Activated T-helper 1 cell treated with anti-CD3 and anti-CD28 coated beads, Interleukin-12 subunit alpha, Interleukin-12 subunit beta, Interleukin-2, Interleukin-4 antibody, amounts not matched to agents 30 ng/mL and 10 ng/mL and 1 ng/mL, durations not matched to agents 14 hours and 24 hours and 36 hours (primary cell): ENCODE measurements around the gene MSANTD1. TPM values are rescaled to one million over a fixed set of nuclear protein-coding genes. Genes with fewer than 3 reads are reported as not detected.

ENCODE experiments used
- DNase-seq: peaks from one replicate; pipeline ENCODE4 v3.0.0; 2021; ENCODE audit warnings: low spot score
- H3K27ac Mint-ChIP-seq: one replicate; pipeline ENCODE4 v1.8.0; 2021; ENCODE audit warnings: mild to moderate bottlenecking, mixed read lengths
- H3K27me3 Mint-ChIP-seq: one replicate; pipeline ENCODE4 v1.8.0; 2022; ENCODE audit warnings: mild to moderate bottlenecking, moderate library complexity, mixed read lengths; ENCODE audit not compliant: insufficient read depth
- H3K36me3 Mint-ChIP-seq: one replicate; pipeline ENCODE4 v1.8.0; 2021; ENCODE audit warnings: low read depth, mixed read lengths
- H3K4me1 Mint-ChIP-seq: one replicate; pipeline ENCODE4 v1.8.0; 2021; ENCODE audit warnings: low read depth, mixed read lengths
- H3K4me3 Mint-ChIP-seq: one replicate; pipeline ENCODE4 v1.8.0; 2021; ENCODE audit warnings: mild to moderate bottlenecking, moderate library complexity, mixed read lengths
- H3K9me3 Mint-ChIP-seq: one replicate; pipeline ENCODE4 v1.8.0; 2021; ENCODE audit warnings: mixed read lengths
- intact Hi-C: fragments of 100-400 bp; cut with micrococcal nuclease; formaldehyde crosslinking; loops from one replicate; pipeline ENCODE4 v1.15.1; 2024
- total RNA-seq: library from RNA; stranded (reverse); gene quantifications from 2 replicates; pipeline ENCODE4 v1.2.3, GENCODE V29; 2022

The MSANTD1 gene
- total RNA-seq, 1 donor from 2014 or later, result 0.73 TPM

- intact Hi-C loops, result loop anchor here (5.0 kb wide), 2 partner anchors 1049 to 1709 kb away; partner anchors contain the start of genes HAUS3 and POLN
- Mint-ChIP-seq H3K4me1 (peaks cover 6% of the 10 kb centered on the region), H3K27me3 (peaks cover 46% of the 10 kb centered on the region), H3K9me3 (no peaks in the 10 kb centered on the region), H3K4me3 (peak overlapping the region; percentile 83), H3K27ac (peak overlapping the region; percentile 72), H3K36me3 (no peaks in the 10 kb centered on the region)
- no peak for DNase-seq
These were observed 42.5 kb downstream of the MSANTD1 start for GRCh38 chr4:3291411-3291968.

- Mint-ChIP-seq H3K27ac (peak overlapping the region; percentile 72), H3K9me3 (no peaks in the 10 kb centered on the region), H3K4me1 (peaks cover 6% of the 10 kb centered on the region), H3K27me3 (peaks cover 47% of the 10 kb centered on the region), H3K36me3 (no peaks in the 10 kb centered on the region), H3K4me3 (peak overlapping the region; percentile 83)
- no peak for DNase-seq
- intact Hi-C loops, result loop anchor here (1.0 to 5.0 kb wide), 6 partner anchors 90 to 1710 kb away; partner anchors contain the start of genes HAUS3, HTT, HTT-AS and POLN
These were observed 43.1 kb downstream of the MSANTD1 start for GRCh38 chr4:3291969-3292570.

GRCh38 chr4:3292571-3293400 lies 43.8 kb downstream of the MSANTD1 start, which contains the start of gene RGS12:
RGS12 (plus strand) TSS chr4:3293021; CDS start chr4:3316171, 23,150 bp downstream.
- Mint-ChIP-seq H3K27ac (peak within 1 kb of the TSS; percentile 72), H3K4me1 (peaks cover 6% of the 10 kb centered on the region), H3K36me3 (peaks cover 2% of the 10 kb centered on the region), H3K4me3 (peak within 1 kb of the TSS; percentile 83), H3K27me3 (peaks cover 50% of the 10 kb centered on the region), H3K9me3 (no peaks in the 10 kb centered on the region)
- peak; percentile 80 for DNase-seq
- intact Hi-C loops, result loop anchor here (1.0 to 5.0 kb wide), 6 partner anchors 90 to 1710 kb away; partner anchors contain the start of genes HAUS3, HTT, HTT-AS and POLN

- peaks cover 53% of the 10 kb centered on the region for H3K27me3 Mint-ChIP-seq
- peak overlapping the region; percentile 51 for H3K4me3 Mint-ChIP-seq
- DNase-seq, result no peak
- H3K9me3 Mint-ChIP-seq, result no peaks in the 10 kb centered on the region
- peaks cover 2% of the 10 kb centered on the region for H3K36me3 Mint-ChIP-seq
- intact Hi-C loops, result loop anchor here (2.0 to 5.0 kb wide), 3 partner anchors 187 to 1711 kb away; partner anchors contain the start of genes HAUS3 and POLN
- no peak overlapping the region for H3K27ac Mint-ChIP-seq
- H3K4me1 Mint-ChIP-seq, result peaks cover 6% of the 10 kb centered on the region
These were observed 44.7 kb downstream of the MSANTD1 start for GRCh38 chr4:3293401-3294391.

- Mint-ChIP-seq H3K9me3 (no peaks in the 10 kb centered on the region), H3K27ac (no peak overlapping the region), H3K4me3 (peak overlapping the region; percentile 5), H3K27me3 (peaks cover 56% of the 10 kb centered on the region), H3K36me3 (peaks cover 2% of the 10 kb centered on the region), H3K4me1 (peaks cover 6% of the 10 kb centered on the region)
- intact Hi-C loops, result loop anchor here (5.0 kb wide), 2 partner anchors 1052 to 1712 kb away; partner anchors contain the start of genes HAUS3 and POLN
- no peak for DNase-seq
These were observed 45.7 kb downstream of the MSANTD1 start for GRCh38 chr4:3294401-3295241.

GRCh38 chr4:3295837-3296624 lies 47.1 kb downstream of the MSANTD1 start:
- Mint-ChIP-seq H3K27ac (no peak overlapping the region), H3K4me1 (peaks cover 6% of the 10 kb centered on the region), H3K36me3 (peaks cover 2% of the 10 kb centered on the region), H3K4me3 (peak overlapping the region; percentile 22), H3K27me3 (peaks cover 46% of the 10 kb centered on the region), H3K9me3 (no peaks in the 10 kb centered on the region)
- no peak for DNase-seq
- intact Hi-C loops, result no loop called here

- intact Hi-C loops, result no loop called here
- Mint-ChIP-seq H3K4me3 (no peak overlapping the region), H3K4me1 (peaks cover 9% of the 10 kb centered on the region), H3K27me3 (peaks cover 43% of the 10 kb centered on the region), H3K27ac (no peak overlapping the region), H3K36me3 (peaks cover 2% of the 10 kb centered on the region), H3K9me3 (no peaks in the 10 kb centered on the region)
- no peak for DNase-seq
These were observed 47.7 kb downstream of the MSANTD1 start for GRCh38 chr4:3296651-3297050.

GRCh38 chr4:3297066-3297859 lies 48.3 kb downstream of the MSANTD1 start:
- DNase-seq, result no peak
- no peaks in the 10 kb centered on the region for H3K9me3 Mint-ChIP-seq

GRCh38 chr4:3299122-3299975 lies 50.4 kb downstream of the MSANTD1 start:
- no peak for DNase-seq
- Mint-ChIP-seq H3K27ac (no peak overlapping the region), H3K4me1 (peaks cover 30% of the 10 kb centered on the region), H3K9me3 (no peaks in the 10 kb centered on the region), H3K36me3 (peaks cover 2% of the 10 kb centered on the region), H3K4me3 (no peak overlapping the region), H3K27me3 (peaks cover 30% of the 10 kb centered on the region)
- intact Hi-C loops, result no loop called here

More at GRCh38 chr4:3297066-3297859, 48.3 kb downstream of the MSANTD1 start:
- peaks cover 2% of the 10 kb centered on the region for H3K36me3 Mint-ChIP-seq
- H3K27me3 Mint-ChIP-seq, result peaks cover 40% of the 10 kb centered on the region
- intact Hi-C loops, result no loop called here
- peaks cover 12% of the 10 kb centered on the region for H3K4me1 Mint-ChIP-seq
- no peak overlapping the region for H3K4me3 Mint-ChIP-seq
- no peak overlapping the region for H3K27ac Mint-ChIP-seq
